ENCODE results near the gene TMEM120A.

Gene TMEM120A

GRCh38 chr7:75985518-75986146, 8.8 kb downstream of the TMEM120A start:
- H3K79me2 ChIP-seq (ENCODE audit: low read length): no peaks in the 10 kb centered on the region
- H3F3A ChIP-seq (ENCODE audit: insufficient read depth, low read length): 0 out of 2 replicates have a peak, but pooled peaks cover 3% of the 10 kb centered on the region
- H3K4me3 ChIP-seq (ENCODE audit: low read length): no peak overlapping the region
- H3K27ac ChIP-seq (ENCODE audit: low read length): no peak overlapping the region
- no peaks in the 10 kb centered on the region for H3K36me3 ChIP-seq (replicated peaks; ENCODE audit: insufficient read depth, low read length)
- no peaks in the 10 kb centered on the region for H3K4me1 ChIP-seq (ENCODE audit: low read length)
- H3K9me2 ChIP-seq (replicated peaks; ENCODE audit: insufficient read depth, low read length): no peaks in the 10 kb centered on the region
- TF ChIP-seq EZH2phosphoT487 (IDR thresholded peaks at IDR 0.05; ENCODE audit: low read length) (no peak), CTCF (IDR thresholded peaks at IDR 0.05; ENCODE audit: low read length) (no peak), EZH2 (optimal IDR thresholded peaks at IDR 0.05; ENCODE audit: low read depth, low read length) (no peak)
- no peaks in the 10 kb centered on the region for H3K9me3 ChIP-seq (replicated peaks; ENCODE audit: insufficient read depth, low read length)
- no peaks in the 10 kb centered on the region for H3K27me3 ChIP-seq (replicated peaks; ENCODE audit: insufficient read depth, low read length)
- H2AFZ ChIP-seq (ENCODE audit: low read length): no peak overlapping the region
- no peak for DNase-seq
- H3K4me2 ChIP-seq (ENCODE audit: low read depth, low read length): no peak overlapping the region
- H3K9ac ChIP-seq (ENCODE audit: low read length): no peak overlapping the region
- no peaks in the 10 kb centered on the region for H4K20me1 ChIP-seq (ENCODE audit: insufficient read depth, low read length)

GRCh38 chr7:75985009-75985517, 9.3 kb downstream of the TMEM120A start:
- Histone ChIP-seq H3K9me2 (replicated peaks; ENCODE audit: insufficient read depth, low read length) (no peaks in the 10 kb centered on the region), H3K27me3 (replicated peaks; ENCODE audit: insufficient read depth, low read length) (no peaks in the 10 kb centered on the region), H3K4me3 (ENCODE audit: low read length) (no peak overlapping the region), H3K79me2 (ENCODE audit: low read length) (no peaks in the 10 kb centered on the region), H3K36me3 (replicated peaks; ENCODE audit: insufficient read depth, low read length) (no peaks in the 10 kb centered on the region), H3K9me3 (replicated peaks; ENCODE audit: insufficient read depth, low read length) (no peaks in the 10 kb centered on the region), H3K4me1 (ENCODE audit: low read length) (no peaks in the 10 kb centered on the region), H2AFZ (ENCODE audit: low read length) (no peak overlapping the region), H4K20me1 (ENCODE audit: insufficient read depth, low read length) (no peaks in the 10 kb centered on the region), H3K4me2 (ENCODE audit: low read depth, low read length) (no peak overlapping the region), H3K27ac (ENCODE audit: low read length) (no peak overlapping the region), H3F3A (ENCODE audit: insufficient read depth, low read length) (0 out of 2 replicates have a peak, but pooled peaks cover 3% of the 10 kb centered on the region), H3K9ac (ENCODE audit: low read length) (no peak overlapping the region)
- no peak for DNase-seq
- TF ChIP-seq EZH2 (optimal IDR thresholded peaks at IDR 0.05; ENCODE audit: low read depth, low read length) (no peak), CTCF (IDR thresholded peaks at IDR 0.05; ENCODE audit: low read length) (no peak), EZH2phosphoT487 (IDR thresholded peaks at IDR 0.05; ENCODE audit: low read length) (no peak)

- Histone ChIP-seq H3K4me3 (ENCODE audit: low read length) (no peak overlapping the region), H3K9ac (ENCODE audit: low read length) (no peak overlapping the region), H3K9me3 (replicated peaks; ENCODE audit: insufficient read depth, low read length) (no peaks in the 10 kb centered on the region), H3K27ac (ENCODE audit: low read length) (no peak overlapping the region), H3K36me3 (replicated peaks; ENCODE audit: insufficient read depth, low read length) (no peaks in the 10 kb centered on the region), H3K79me2 (ENCODE audit: low read length) (no peaks in the 10 kb centered on the region), H3K9me2 (replicated peaks; ENCODE audit: insufficient read depth, low read length) (no peaks in the 10 kb centered on the region), H3K4me2 (ENCODE audit: low read depth, low read length) (no peak overlapping the region), H3F3A (ENCODE audit: insufficient read depth, low read length) (no peaks in the 10 kb centered on the region), H3K27me3 (replicated peaks; ENCODE audit: insufficient read depth, low read length) (no peaks in the 10 kb centered on the region), H2AFZ (ENCODE audit: low read length) (no peak overlapping the region), H4K20me1 (ENCODE audit: insufficient read depth, low read length) (no peaks in the 10 kb centered on the region), H3K4me1 (ENCODE audit: low read length) (no peaks in the 10 kb centered on the region)
- TF ChIP-seq EZH2phosphoT487 (IDR thresholded peaks at IDR 0.05; ENCODE audit: low read length): no peak
- TF ChIP-seq EZH2 (optimal IDR thresholded peaks at IDR 0.05; ENCODE audit: low read depth, low read length): no peak
- no peak for TF ChIP-seq CTCF (IDR thresholded peaks at IDR 0.05; ENCODE audit: low read length)
- no peak for DNase-seq
Measured at GRCh38 chr7:75984130-75985008, 10.0 kb downstream of the TMEM120A start.

All from MM.1S (cell line).